NK-92 treated with Interleukin-12 subunit alpha and Interleukin-12 subunit beta, amount 100 ng/mL, for 24 hours (cell line): Measurements from ENCODE around the gene ETFBKMT.
"Not testable (repeated sequence)": the region's sequence is repeated elsewhere in the genome, so short reads cannot be mapped to it uniquely, and the experiment has no call there.

ENCODE experiments used
- DNase-seq: peaks from one replicate; lab custom pipeline; 2025; lab: John Stamatoyannopoulos, UW

ETFBKMT gene

DNA sequence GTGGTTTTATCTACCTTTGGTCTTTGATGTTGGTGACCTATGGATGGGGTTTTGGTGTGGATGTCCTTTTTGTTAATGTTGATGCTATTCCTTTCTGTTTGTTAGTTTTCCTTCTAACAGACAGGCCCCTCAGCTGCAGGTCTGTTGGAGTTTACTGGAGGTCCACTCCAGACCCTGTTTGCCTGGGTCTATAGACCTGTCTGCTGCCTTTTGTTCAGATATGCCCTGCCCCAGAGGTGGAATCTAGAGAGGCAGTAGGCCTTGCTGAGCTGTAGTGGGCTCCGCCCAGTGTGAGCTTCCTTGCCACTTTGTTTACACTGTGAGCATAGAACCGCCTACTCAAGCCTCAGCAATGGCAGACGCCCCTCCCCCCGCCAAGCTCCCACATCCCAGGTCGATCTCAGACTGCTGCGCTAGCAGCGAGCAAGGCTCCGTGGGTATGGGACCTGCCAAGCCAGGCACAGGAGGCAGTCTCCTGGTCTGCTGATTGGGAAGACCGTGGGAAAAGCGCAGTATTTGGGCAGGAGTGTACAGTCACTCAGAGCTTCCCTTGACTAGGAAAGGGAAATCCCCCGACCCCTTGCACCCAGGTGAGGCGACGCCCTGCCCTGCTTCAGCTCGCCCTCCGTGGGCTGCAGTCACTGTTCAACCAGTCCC lies 59.2 kb downstream of the ETFBKMT start:
- not testable (repeated sequence) for DNase-seq

DNA sequence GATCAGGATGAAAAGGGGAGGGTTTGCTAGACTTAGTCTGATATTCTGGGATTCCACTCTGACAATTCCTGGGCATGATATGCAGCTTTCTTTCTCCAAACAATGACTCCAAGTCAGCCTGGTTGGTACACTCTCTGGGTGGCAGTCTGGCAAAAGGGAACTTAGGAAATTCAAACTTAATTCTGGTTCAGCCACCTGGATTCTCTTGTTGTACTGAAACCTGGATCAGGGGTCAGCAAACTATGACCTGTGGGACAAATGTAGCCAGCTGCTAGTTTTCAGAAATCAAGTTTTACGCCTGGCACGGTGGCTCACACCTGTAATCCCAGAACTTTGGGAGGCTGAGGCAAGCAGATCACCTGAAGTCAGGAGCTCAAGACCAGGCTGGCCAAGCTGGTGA lies 63.1 kb downstream of the ETFBKMT start:
- no peak for DNase-seq
